Testis (tissue), 2 donors: ENCODE data around the gene WWP2.

Source experiments
- POLR2A ChIP-seq: fragments of 450-650 bp; IDR thresholded peaks from one replicate; pipeline ENCODE4 v1.6.1; 2017; ENCODE audit warnings: antibody characterized with exemption, mild to moderate bottlenecking, moderate library complexity
- TF ChIP-seq, protein P1 (sequence below), 3 experiments: fragments of 450-650 bp in 2 of 3; fragments of 200-600 bp in 1 of 3; sonication (generic) in 1 of 3; IDR thresholded peaks; one replicate each; pipeline ENCODE4 v1.5.1; 2016 to 2019; ENCODE audit warnings: antibody characterized with exemption in 3 of 3, mild to moderate bottlenecking in 2 of 3, moderate library complexity in 1 of 3

- TF ChIP-seq, protein P1, sequence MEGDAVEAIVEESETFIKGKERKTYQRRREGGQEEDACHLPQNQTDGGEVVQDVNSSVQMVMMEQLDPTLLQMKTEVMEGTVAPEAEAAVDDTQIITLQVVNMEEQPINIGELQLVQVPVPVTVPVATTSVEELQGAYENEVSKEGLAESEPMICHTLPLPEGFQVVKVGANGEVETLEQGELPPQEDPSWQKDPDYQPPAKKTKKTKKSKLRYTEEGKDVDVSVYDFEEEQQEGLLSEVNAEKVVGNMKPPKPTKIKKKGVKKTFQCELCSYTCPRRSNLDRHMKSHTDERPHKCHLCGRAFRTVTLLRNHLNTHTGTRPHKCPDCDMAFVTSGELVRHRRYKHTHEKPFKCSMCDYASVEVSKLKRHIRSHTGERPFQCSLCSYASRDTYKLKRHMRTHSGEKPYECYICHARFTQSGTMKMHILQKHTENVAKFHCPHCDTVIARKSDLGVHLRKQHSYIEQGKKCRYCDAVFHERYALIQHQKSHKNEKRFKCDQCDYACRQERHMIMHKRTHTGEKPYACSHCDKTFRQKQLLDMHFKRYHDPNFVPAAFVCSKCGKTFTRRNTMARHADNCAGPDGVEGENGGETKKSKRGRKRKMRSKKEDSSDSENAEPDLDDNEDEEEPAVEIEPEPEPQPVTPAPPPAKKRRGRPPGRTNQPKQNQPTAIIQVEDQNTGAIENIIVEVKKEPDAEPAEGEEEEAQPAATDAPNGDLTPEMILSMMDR (IDR thresholded peaks at IDR 0.05), result no peak
- TF ChIP-seq POLR2A, result no peak
Measured at GRCh38 chr16:69818891-69819545, 56.9 kb downstream of the WWP2 start.
